Osteocyte (in vitro differentiated cells): ENCODE results near the gene JPH3. TPM values are rescaled to one million over a fixed set of nuclear protein-coding genes. Genes with fewer than 3 reads are reported as not detected.

ENCODE experiments used
- DNase-seq: peaks from one replicate; pipeline ENCODE4 v3.0.0; 2021; ENCODE audit warnings: mixed read lengths; ENCODE audit not compliant: unreplicated experiment; ENCODE audit errors: extremely low spot score
- H3K27ac Mint-ChIP-seq: one replicate; pipeline ENCODE4 v1.8.0; 2021; ENCODE audit warnings: mild to moderate bottlenecking, mixed read lengths; ENCODE audit not compliant: unreplicated experiment
- H3K27me3 Mint-ChIP-seq: one replicate; pipeline ENCODE4 v1.8.0; 2021; ENCODE audit warnings: mixed read lengths; ENCODE audit not compliant: unreplicated experiment
- H3K36me3 Mint-ChIP-seq: one replicate; pipeline ENCODE4 v1.8.0; 2021; ENCODE audit warnings: mixed read lengths; ENCODE audit not compliant: unreplicated experiment
- H3K4me1 Mint-ChIP-seq: one replicate; pipeline ENCODE4 v1.8.0; 2021; ENCODE audit warnings: mixed read lengths; ENCODE audit not compliant: unreplicated experiment
- H3K4me3 Mint-ChIP-seq: one replicate; pipeline ENCODE4 v1.8.0; 2021; ENCODE audit warnings: mild to moderate bottlenecking, moderate library complexity, mixed read lengths; ENCODE audit not compliant: unreplicated experiment
- H3K9me3 Mint-ChIP-seq: one replicate; pipeline ENCODE4 v1.8.0; 2021; ENCODE audit warnings: mixed read lengths; ENCODE audit not compliant: unreplicated experiment
- CTCF ChIP-seq: fragments of 200-600 bp; sonication (generic); IDR thresholded peaks from 2 replicates; pipeline ENCODE4 v1.5.0; 2021; ENCODE audit warnings: antibody characterized with exemption, mild to moderate bottlenecking, moderate library complexity
- total RNA-seq: library from RNA; stranded (reverse); gene quantifications from 2 replicates; pipeline ENCODE4 v1.2.1, GENCODE V29; 2021

Gene JPH3
- total RNA-seq, 1 donor from 2014 or later, result 2.6 TPM

- no peak overlapping the region for H3K27ac Mint-ChIP-seq
- no peak for TF ChIP-seq CTCF
- no peaks in the 10 kb centered on the region for H3K36me3 Mint-ChIP-seq
- H3K27me3 Mint-ChIP-seq, result no peaks in the 10 kb centered on the region
- no peak for DNase-seq
- H3K4me3 Mint-ChIP-seq, result no peak overlapping the region
- peaks cover 11% of the 10 kb centered on the region for H3K4me1 Mint-ChIP-seq
- no peaks in the 10 kb centered on the region for H3K9me3 Mint-ChIP-seq
Observed at GRCh38 chr16:87684106-87684677, 81.9 kb downstream of the JPH3 start.

GRCh38 chr16:87684711-87685404 lies 82.5 kb downstream of the JPH3 start:
- Mint-ChIP-seq H3K4me3 (no peak overlapping the region), H3K27me3 (no peaks in the 10 kb centered on the region), H3K36me3 (no peaks in the 10 kb centered on the region), H3K9me3 (no peaks in the 10 kb centered on the region), H3K27ac (no peak overlapping the region), H3K4me1 (peaks cover 11% of the 10 kb centered on the region)
- TF ChIP-seq CTCF, result no peak
- no peak for DNase-seq

- Mint-ChIP-seq H3K36me3 (no peaks in the 10 kb centered on the region), H3K9me3 (no peaks in the 10 kb centered on the region), H3K4me3 (no peak overlapping the region), H3K4me1 (peaks cover 11% of the 10 kb centered on the region), H3K27ac (no peak overlapping the region), H3K27me3 (no peaks in the 10 kb centered on the region)
- no peak for TF ChIP-seq CTCF
- DNase-seq, result no peak
Observed at GRCh38 chr16:87685405-87685755, 83.1 kb downstream of the JPH3 start.

GRCh38 chr16:87685766-87686165 lies 83.5 kb downstream of the JPH3 start:
- Mint-ChIP-seq H3K4me3 (no peak overlapping the region), H3K27ac (no peak overlapping the region), H3K27me3 (no peaks in the 10 kb centered on the region), H3K9me3 (no peaks in the 10 kb centered on the region), H3K4me1 (peaks cover 9% of the 10 kb centered on the region), H3K36me3 (no peaks in the 10 kb centered on the region)
- no peak for DNase-seq
- no peak for TF ChIP-seq CTCF

- Mint-ChIP-seq H3K9me3 (no peaks in the 10 kb centered on the region), H3K27me3 (no peaks in the 10 kb centered on the region), H3K4me3 (no peak overlapping the region), H3K27ac (no peak overlapping the region), H3K36me3 (no peaks in the 10 kb centered on the region), H3K4me1 (peaks cover 5% of the 10 kb centered on the region)
- no peak for TF ChIP-seq CTCF
- no peak for DNase-seq
Observed at GRCh38 chr16:87686697-87687096, 84.4 kb downstream of the JPH3 start.
